A204.1 (cell line): ENCODE measurements around the gene ZNF239.
"Not testable (repeated sequence)": the region's sequence is repeated elsewhere in the genome, so short reads cannot be mapped to it uniquely, and the experiment has no call there.

Experiments
- FAIRE-seq: peaks from 2 replicates; lab custom pipeline; 2012; peaks lifted over from hg19 to GRCh38; lab: Jason Lieb, UNC

ZNF239 gene

GRCh38 chr10:43574001-43574892, at the start of gene ZNF239:
Gene ZNF239 (minus strand): TSS chr10:43574616. CDS start chr10:43558079, 16,537 bp downstream.
- no peak for FAIRE-seq

DNA sequence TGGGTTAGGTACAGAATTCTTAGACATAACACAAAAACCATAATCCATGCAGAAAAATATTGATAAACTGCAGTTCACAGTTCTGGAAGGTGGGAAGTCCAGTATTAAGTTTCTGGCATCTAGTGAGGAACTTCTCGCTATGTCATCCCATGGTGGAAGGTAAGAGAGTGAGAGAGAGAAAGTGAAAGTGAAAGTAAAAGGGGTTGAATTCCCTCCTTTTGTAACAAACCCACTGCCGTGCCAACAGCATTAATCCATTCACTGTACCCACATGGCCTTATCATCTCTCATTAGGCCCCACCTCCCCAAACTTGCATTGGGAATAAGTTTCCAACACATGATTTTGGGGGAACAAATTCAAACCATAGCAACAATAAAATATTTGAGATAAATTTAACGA, 48.9 kb upstream of the ZNF239 start:
- FAIRE-seq: no peak

- no peak for FAIRE-seq
These were observed 47.6 kb upstream of the ZNF239 start for GRCh38 chr10:43622038-43622437.

GRCh38 chr10:43619368-43619767, 45.0 kb upstream of the ZNF239 start:
- no peak for FAIRE-seq

DNA sequence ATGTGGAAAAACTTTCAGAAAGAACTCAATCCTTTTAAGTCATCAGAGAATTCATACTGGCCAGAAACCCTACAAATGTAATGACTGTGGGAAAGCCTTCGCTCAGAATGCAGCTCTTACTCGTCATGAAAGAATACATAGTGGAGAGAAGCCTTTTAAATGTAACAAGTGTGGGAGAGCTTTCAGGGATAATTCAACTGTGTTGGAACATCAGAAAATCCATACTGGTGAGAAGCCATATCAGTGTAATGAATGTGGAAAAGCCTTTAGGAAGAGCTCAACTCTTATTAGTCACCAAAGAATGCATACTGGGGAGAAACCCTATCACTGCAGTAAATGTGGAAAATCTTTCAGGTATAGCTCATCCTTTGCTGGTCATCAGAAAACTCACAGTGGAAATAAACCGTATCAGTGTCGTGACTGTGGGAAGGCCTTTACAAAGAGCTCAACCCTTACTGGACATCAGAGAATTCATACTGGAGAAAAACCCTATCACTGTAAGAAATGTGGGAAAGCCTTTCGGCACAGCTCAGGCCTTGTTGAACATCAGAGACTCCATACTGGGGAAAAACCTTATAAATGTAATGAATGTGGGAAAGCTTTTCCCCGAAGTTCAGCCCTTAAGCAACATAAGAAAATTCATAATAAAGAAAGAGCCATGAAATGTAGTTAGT, 42.4 kb upstream of the ZNF239 start:
- no peak for FAIRE-seq

DNA sequence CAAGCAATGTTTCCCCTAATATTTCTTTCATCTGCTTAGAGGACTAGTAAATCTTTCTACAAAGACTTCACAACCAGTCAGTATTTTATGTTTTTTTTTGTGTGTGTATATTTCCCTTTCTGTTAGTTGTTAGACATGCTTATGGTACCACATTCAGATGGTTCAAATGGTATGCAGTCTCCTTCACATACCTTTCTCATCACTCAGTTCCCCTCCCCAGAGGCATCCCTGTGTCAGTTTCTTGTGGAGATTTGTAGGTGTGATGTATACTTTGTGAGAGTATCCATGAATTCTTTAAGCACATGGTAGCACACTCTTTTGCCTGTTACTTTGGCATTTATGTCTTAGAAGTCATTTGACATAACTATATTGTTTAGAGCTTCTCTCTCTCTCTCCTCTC, 36.2 kb upstream of the ZNF239 start:
- no peak for FAIRE-seq

DNA sequence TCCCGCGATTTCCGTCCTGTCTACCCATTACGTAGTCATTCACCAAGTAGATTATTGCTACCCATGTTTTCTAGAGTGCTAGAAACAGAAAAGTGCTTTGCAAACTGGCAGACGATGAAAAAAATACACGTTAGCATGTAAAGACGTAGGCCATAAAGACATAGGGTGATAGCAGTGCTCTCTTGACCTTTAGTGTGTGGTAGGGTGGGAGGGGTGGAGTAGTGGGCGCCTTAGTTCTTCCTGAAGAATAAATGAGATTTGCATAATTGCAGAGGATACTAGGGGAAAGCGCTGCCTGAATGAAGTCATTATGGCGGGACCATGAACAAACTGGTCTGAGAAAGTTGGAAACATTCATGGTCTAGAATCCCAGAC, 32.8 kb upstream of the ZNF239 start:
- no peak for FAIRE-seq

GRCh38 chr10:43606323-43607198, 32.1 kb upstream of the ZNF239 start, which contains the start of gene ZNF485:
Gene ZNF485 (plus strand): TSS chr10:43606438. CDS start chr10:43607051, 613 bp downstream.
- FAIRE-seq: no peak

DNA sequence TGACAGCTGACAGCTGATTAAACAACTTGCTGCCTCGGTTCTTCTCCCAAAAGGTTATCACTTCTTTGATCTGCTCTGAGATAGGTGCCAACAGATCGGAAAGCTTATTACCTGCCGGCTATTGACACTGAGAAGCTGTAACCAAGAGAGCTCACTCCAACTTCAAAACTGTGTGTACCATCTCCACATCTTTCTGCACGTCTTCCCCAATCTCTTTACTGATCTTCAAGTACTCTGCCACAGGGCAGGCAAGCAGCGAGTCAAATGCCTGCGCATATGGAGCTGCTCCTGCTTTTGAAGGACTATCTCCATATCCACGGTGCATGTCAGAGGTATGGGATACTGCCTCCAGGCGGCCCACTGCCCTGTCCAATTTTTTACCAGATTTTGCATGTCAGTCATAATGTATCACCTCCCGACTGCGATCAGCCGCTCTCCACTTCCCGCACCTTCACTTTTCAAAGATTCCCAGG, 31.5 kb upstream of the ZNF239 start:
- FAIRE-seq: no peak

- FAIRE-seq: not testable (repeated sequence)
These were observed 27.2 kb upstream of the ZNF239 start for GRCh38 chr10:43601576-43601975.

DNA sequence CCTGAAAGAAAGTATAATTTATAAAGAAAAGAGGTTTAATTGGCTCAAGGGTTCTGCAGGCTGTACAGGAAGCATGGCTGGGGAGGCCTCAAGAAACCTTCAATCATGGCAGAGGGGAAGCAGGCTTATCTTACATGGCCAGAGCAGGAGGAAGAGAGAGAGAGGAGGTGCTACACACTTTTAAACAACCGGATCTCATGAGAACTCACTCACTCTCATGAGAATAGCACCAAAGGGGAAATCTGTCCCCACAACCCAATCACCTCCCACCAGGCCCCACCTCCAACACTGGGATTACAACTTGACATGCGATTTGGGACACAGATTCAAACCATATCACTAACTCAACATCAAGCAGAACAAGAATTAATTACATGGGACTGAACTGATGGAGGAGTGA, 24.9 kb upstream of the ZNF239 start:
- FAIRE-seq: no peak

- FAIRE-seq: no peak
These were observed 24.0 kb upstream of the ZNF239 start for GRCh38 chr10:43598446-43598845.

DNA sequence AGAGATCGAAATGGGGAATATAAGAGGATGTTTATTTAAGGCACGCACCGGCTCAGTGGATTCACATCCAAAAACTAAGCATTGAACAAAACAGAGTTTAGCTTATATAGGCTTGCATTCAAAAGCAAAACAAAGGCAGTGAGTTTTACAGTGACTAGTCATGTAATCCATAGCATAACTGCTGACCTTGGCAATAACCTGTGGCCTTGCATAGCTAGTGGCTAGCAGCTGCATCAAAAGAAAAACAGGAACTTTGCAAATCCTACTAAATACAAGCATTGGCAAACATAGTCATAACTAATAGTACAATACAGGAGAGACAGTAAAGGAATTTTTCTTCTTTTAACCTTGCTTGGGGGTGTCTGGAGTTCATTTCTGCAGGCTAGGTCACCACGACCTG, 22.1 kb upstream of the ZNF239 start:
- no peak for FAIRE-seq

DNA sequence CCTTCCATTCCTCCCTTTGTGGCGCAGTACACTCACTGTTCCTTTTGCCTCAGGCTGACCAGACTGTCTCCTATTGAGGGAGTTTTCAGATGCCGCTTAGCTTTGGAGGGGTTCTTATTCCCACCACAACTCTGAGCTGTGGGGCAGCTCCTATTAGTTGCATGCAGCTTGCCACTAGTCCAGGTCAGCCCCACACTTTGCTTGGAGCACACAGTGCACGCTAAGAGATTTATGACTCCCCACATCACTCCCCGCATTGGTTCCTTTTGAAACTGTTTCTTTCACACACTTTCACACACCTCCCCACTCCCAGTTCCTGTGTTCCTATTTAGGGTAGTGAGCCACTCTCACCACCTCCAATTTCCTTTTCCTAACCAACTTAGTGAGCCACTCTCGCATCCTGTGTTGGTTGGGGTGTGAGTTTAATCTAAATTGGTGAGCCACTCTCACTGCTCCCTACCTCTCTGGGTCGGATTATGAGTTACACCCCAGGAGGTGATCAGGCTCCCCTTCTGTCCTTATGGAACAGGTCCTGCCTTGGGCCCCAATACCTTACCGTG, 21.4 kb upstream of the ZNF239 start:
- FAIRE-seq: no peak

DNA sequence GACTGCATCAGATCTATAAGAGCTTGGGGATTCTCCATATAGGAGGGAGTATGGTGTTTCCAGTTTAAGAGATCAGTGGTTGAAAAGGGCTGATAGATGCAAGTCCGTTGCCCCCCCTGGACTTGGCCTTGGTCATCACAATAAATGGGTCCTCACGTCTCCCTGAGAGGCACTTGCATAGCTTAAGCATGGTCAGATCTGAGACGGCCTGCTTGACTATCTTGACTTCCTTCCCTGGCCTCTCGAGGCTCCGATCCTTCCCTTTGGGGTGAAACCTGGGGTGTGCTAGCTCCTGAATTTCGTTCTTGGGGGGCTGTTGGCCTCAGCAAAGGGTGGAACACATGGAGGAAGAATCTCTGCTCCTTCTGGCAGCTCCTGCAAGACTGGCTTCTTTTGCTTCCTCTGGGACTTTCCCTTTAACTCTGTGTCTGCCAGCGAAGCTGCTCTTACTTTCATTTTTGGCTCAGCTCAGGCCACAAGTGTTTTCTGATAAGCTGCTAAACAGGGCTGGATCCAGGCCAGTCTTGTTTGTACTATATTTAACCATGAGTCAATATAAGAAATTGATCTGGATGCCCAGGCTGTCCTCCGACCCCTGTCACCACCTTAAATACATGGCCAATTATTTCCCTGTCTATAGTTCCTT, 20.7 kb upstream of the ZNF239 start:
- no peak for FAIRE-seq

GRCh38 chr10:43591303-43591904, 17.0 kb upstream of the ZNF239 start:
- FAIRE-seq: no peak

- FAIRE-seq: not testable (repeated sequence)
These were observed 12.3 kb upstream of the ZNF239 start for GRCh38 chr10:43586730-43587115.

GRCh38 chr10:43585981-43586729, 11.7 kb upstream of the ZNF239 start:
- no peak for FAIRE-seq

DNA sequence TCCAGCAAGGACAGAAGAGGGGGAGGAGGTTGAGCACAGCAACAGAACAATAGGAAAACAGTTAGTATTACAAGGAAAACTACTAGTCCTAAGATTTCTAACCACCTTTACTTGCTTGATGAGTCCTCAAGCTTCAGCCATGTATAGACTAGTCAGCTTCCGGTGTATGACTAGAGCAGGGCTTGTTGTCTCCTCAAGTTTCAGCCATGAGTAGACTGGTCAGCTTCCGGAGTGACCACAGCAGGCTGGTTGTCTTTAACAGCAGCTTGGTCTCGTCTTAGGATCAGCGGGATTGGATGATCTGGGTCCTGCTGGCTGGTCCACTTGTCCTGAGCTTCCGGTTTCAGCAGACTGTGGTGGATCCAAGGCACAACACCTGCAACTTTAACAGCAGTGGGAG, 10.6 kb upstream of the ZNF239 start:
- FAIRE-seq: no peak

GRCh38 chr10:43584051-43584450, 9.6 kb upstream of the ZNF239 start:
- FAIRE-seq: no peak
